GM18870 (cell line): ENCODE data around the gene SLC44A1.

Source experiments
- ATAC-seq: cut with Tn5 transposase; IDR thresholded peaks from one replicate; pipeline ENCODE4 v1.9.1; 2021; ENCODE audit warnings: moderate library complexity; ENCODE audit not compliant: unreplicated experiment

Gene SLC44A1

DNA sequence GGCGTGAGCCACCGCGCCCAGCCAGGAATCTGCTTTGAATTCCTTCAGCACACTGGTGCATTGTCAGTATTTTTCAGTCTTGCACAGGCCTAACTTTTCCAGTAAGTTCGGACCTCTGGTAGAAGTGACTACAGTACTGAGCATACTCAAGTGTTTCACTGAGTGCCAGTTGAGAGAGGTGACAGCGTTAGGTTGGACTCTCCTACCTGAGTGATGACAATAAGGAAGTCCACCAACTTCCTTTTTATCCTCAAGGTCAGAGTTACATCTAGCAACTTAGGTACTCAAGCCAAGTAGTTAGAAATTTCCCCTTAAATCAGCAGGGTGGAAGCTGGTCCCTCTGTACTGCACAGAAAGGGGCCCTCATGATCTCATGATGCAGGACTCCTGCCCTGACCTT, 177.4 kb downstream of the SLC44A1 start:
- no peak for ATAC-seq

DNA sequence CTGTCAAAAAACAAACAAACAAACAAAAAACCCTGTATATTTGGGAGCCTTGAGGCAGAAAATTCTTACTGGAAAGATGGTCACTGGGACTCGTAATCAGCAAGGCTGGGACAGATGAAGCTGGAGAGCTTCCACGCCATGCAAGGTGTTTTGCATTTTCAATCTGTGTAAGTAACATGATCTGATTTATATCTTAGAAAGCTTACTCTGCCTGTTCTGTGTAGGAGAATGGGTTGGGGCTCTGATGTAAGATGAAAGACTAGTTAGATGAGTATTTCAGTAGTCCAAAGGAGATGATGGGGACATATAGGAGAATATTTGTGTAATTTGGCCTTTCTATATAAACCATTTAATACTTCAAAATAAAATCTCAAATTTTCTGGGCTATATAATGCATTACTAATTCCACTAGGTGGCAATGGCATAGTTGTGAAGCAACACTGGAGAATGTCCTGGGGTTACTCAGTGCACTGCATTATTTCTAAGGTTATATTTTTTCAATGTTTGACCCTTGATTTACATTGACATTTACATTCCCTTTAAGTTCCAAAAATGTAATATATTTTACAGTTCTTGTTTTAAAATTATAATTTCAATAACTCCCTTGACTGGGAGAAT, 181.5 kb downstream of the SLC44A1 start:
- peak; percentile 57 for ATAC-seq

DNA sequence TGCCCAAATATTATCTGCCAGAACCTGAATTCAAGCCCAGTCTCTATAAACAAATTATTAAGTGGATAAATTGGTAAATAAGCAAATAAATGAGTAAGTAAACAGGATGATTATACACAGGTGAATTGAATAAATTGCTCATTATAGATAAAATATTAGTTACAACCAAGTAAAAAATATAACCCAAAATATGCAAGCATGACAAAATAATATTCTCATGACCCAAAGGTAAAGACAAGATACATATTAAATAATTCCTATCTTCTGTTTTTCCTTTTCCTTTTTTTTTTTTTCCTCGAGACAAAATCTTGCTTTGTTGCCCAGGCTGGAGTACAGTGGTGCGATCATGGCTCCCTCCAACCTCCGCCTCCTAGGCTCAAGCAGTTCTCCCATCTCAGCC, 182.2 kb downstream of the SLC44A1 start:
- no peak for ATAC-seq

GRCh38 chr9:105431424-105432246, 187.2 kb downstream of the SLC44A1 start:
- no peak for ATAC-seq

GRCh38 chr9:105432247-105432842, 187.9 kb downstream of the SLC44A1 start:
- no peak for ATAC-seq

DNA sequence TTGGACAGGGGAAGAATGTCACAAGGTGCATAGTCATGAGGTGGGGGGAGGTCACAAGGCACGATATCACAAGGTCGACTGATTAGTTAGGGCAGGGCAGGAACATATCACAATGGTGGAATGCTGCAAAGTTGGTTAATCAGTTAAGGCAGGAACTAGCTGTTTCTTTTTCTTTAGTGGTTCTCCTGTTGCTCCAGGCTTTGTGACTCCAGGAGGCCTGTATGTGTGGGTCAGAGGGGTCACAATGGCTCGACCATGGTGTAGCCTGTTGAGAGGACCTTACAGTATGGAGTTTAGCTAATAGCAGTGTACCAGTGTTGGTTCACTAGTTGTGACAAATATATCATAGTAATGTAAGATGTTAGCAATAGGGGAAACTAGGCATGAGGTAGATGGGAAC, 191.0 kb downstream of the SLC44A1 start:
- ATAC-seq: no peak

- ATAC-seq: no peak
These were observed 192.3 kb downstream of the SLC44A1 start for GRCh38 chr9:105436783-105437182.

DNA sequence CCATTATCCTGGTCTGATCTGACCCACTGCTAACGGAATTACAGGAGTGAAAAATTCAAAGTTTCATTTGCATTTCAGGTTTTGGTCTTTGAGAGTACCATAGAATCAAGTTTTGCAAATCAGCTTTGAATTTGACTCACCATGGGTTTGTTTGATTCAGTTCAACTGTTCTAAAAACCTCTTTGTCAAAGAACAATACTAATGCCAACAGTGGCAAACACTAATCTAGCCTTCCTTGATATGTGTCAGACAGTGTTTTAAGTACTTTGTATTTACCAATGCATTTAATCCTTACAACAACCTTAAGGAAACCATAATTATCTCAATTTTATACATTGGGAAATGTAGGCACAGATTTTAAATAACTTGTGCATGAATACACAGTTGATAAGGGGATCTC, 193.3 kb downstream of the SLC44A1 start:
- no peak for ATAC-seq

- ATAC-seq: no peak
These were observed 193.8 kb downstream of the SLC44A1 start for GRCh38 chr9:105438141-105438806.

- ATAC-seq: no peak
These were observed 195.0 kb downstream of the SLC44A1 start for GRCh38 chr9:105439428-105439827.

DNA sequence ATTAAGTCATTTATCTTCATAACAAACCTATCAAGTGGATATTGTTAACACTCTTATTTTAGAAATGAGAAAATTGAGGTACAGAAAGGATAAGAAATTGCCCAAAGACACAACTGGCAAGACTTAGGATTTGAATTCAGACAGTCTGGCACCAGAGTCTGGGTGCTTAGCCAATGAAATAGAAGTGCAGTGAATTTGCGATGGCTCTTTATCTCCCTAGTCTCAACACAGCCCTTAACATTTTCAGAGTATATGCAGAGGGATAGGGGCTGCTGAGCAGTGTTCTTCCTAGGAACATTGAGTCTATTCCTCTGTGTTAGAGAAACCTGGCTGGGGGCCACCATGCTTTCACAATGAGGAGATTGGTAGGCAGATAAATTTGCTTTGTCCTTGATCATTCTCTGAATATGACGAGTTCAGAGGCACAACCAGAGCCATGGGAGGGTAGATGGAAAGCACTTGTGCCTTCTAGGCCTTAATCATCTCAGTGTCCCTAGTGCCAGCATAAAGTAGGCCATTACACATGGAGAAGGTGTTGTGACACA, 197.2 kb downstream of the SLC44A1 start:
- ATAC-seq: no peak

GRCh38 chr9:105443121-105443520, 198.7 kb downstream of the SLC44A1 start:
- no peak for ATAC-seq

DNA sequence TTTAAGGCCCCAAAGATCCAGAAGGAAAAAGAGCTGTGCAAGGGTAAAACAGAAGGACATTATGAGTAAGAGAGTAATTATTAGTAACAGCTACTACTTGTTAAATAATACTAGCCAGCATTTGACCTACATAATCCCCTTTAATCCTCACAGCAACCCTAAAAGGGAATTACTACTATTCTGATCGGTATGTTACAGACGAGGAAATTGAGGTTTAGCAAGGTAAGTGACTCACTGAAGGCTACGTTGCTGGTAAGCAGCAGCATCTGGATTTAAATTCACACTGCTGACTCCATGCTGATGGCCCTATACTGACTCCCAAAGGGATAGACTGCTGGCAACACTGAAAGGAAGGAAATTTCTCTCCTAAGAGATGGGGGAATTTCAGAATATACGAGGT, 199.7 kb downstream of the SLC44A1 start:
- no peak for ATAC-seq

- ATAC-seq: no peak
These were observed 200.9 kb downstream of the SLC44A1 start for GRCh38 chr9:105445203-105445881.

DNA sequence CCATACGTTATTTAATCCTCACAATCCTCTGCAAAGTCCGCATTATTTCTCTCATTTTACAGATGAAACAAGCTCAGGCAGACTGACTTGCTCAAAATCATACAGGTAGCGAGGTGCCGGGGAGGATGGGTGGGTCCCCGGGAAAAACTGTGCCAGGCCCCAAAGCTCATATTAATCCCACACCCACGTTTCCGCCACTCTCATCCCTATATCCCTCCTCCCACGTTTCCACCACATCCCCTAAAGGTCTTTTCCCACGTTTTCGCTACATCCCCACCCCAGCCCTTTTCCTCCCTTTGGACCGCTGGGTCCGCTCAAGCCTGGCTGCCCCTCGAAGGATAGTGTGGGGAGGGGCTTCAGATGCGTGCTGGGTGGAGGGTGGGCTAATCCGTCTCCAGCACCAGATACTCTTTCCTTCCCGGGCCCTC, 202.9 kb downstream of the SLC44A1 start:
- ATAC-seq: no peak

DNA sequence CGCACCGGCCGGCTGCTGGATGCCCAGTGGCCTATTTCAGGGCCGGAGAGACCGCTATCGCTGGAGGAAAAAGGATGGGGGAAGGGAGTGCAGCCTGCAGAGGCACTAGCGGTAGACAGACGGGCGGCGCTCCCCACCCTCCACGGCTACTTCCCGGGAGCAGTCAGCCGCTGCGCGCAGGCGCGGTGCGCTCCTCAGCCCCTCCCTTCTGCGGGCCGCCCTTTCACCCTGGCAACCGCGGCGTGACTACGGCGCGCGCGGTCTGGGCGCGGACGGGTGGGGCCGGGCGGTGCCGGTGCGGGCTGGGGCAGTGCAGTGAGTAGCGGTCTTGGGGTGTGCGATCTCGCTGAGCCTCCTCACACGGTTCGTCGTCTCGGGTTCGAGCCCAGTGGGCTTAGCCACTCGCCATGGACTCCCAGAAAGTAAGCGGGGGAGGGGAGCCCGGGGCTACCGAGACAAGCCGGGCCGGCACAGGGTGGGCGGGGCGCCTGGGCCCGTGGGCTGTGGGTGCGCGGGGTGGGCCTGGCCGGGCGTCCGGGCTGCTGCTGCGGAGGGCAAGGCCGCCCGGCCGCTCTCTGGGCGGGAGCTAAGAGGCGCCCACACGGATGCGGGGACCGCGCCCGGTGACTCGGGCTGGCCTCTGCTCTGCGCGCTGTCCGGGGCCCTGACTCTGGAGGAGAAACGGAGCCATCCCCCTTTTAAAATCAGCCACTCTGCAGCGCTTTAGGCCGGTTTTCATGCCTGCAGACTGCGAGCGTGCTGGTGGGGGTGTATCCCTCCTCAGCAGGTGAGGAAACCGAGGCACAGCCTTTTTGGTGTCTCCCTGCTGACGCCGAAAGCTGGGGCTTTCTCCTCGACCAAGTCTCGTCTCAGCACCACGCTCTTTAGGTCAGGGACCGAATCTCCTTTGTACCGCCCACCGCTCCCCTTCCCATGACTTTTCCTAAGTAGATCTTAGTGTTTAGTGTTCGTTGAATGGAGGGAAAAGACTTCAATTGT, 203.7 kb downstream of the SLC44A1 start, which contains the start of gene FSD1L:
FSD1L (plus strand) TSS at position 221 of the 999 bp plus-strand sequence; CDS start at position 408, 187 bp downstream.
- ATAC-seq: peak; percentile 85

DNA sequence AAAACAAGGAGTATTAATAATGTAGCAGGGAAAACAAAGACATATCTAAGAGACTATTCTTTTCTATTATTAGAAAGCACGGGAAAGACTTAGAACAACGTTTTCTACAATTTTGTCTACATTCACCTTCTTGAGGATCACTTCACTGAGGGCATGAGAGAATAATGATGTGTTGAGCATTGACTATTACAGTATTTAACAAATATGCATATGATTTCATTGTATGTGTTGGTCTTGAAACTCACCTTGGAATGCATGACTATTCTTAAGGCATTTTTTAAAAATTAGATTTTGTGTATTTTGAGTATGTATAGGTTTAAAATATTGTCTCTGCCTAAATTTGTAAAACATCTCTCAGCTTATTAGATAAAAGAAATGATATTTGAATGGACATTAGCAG, 204.6 kb downstream of the SLC44A1 start:
- no peak for ATAC-seq

DNA sequence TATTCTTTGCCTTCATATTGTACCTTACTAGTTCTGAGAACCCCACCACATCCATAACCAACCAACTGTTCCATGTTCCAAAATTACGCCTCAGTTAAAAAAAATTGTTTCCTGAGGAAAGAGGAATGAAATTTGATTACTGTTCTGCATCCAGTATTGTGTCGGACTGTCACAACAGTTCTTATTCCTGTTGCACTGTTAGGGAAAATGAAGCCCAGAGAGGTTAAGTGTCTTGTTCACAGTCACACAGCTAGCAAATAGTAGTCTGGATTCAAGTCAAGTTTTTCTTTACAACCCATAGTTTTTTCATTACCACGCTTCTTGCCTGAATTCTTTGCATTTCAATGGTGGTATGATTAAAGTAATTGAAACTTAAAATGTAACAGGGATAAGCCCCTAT, 207.7 kb downstream of the SLC44A1 start:
- ATAC-seq: no peak

DNA sequence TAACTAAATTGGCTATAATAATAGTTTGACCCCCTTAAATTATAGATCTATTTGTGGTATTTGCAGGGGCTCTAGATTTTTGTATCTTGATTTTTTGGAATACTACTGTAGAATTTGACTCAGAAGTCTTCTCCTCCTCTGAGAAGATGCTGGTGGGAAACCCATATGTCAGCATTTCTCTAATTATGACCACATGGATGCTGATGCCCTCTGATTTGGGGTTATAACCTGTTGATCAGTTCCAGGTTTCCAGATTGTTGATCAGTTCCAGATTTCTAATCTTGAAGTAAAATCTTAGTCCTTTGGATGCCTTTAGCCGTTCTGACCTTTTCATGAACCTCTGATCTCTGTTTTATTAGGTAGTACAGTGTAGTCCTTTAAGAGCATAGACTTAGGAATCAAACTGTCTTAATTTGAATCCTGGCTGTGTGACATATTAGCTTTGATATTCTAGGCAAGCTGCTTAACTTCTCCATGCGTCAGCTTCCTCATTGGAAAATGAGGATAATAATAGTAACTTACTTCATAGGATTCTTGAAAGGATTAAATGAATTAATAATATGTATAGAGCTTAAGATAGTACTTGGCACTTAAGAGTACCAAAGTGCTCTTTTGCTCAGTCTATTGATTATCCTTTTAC, 211.5 kb downstream of the SLC44A1 start:
- ATAC-seq: no peak
